NCI-H2227 treated with DMSO at 0.1 percent for 48 hours (cell line): ENCODE results near the gene POLR1G.
"Not testable (repeated sequence)": the region's sequence is repeated elsewhere in the genome, so short reads cannot be mapped to it uniquely, and the experiment has no call there.

Experiments used
- DNase-seq: peaks from one replicate; lab custom pipeline; 2025; lab: John Stamatoyannopoulos, UW

Gene POLR1G

GRCh38 chr19:45420356-45420755, 13.9 kb downstream of the POLR1G start:
- no peak for DNase-seq

- DNase-seq: no peak
Measured at GRCh38 chr19:45420871-45421270, 14.4 kb downstream of the POLR1G start.

- no peak for DNase-seq
Measured at GRCh38 chr19:45421947-45422498, 15.6 kb downstream of the POLR1G start.

GRCh38 chr19:45423033-45423588, 16.7 kb downstream of the POLR1G start:
- no peak for DNase-seq

- DNase-seq: peak; percentile 90
Measured at GRCh38 chr19:45423589-45424190, 17.2 kb downstream of the POLR1G start, which contains the start of gene ERCC1. TSS of gene ERCC1 (minus strand) at chr19:45423917. CDS start at chr19:45423374, 543 bp downstream.

- no peak for DNase-seq
Measured at GRCh38 chr19:45424191-45425058, 18.0 kb downstream of the POLR1G start.

GRCh38 chr19:45428384-45429231, 22.2 kb downstream of the POLR1G start:
- DNase-seq: no peak

GRCh38 chr19:45429896-45430295, 23.5 kb downstream of the POLR1G start:
- not testable (repeated sequence) for DNase-seq

- not testable (repeated sequence) for DNase-seq
Measured at GRCh38 chr19:45431008-45431407, 24.6 kb downstream of the POLR1G start.

GRCh38 chr19:45432543-45432942, 26.1 kb downstream of the POLR1G start:
- DNase-seq: not testable (repeated sequence)

- DNase-seq: no peak
Measured at GRCh38 chr19:45437328-45437727, 30.9 kb downstream of the POLR1G start.

- DNase-seq: no peak
Measured at GRCh38 chr19:45439190-45439568, 32.7 kb downstream of the POLR1G start.

GRCh38 chr19:45439569-45440258, 33.3 kb downstream of the POLR1G start:
- peak; percentile 64 for DNase-seq

- no peak for DNase-seq
Measured at GRCh38 chr19:45440259-45440638, 33.8 kb downstream of the POLR1G start.

GRCh38 chr19:45440873-45441654, 34.6 kb downstream of the POLR1G start:
- no peak for DNase-seq

- DNase-seq: no peak
Measured at GRCh38 chr19:45442408-45442777, 35.9 kb downstream of the POLR1G start.

GRCh38 chr19:45442778-45443461, 36.5 kb downstream of the POLR1G start:
- DNase-seq: no peak

GRCh38 chr19:45443462-45444317, 37.2 kb downstream of the POLR1G start:
- DNase-seq: peak; percentile 29
